HCT116 (cell line): Measurements from ENCODE around the gene OVOL3.

Experiments used
- CEBPB ChIP-seq: IDR thresholded peaks from 2 replicates; pipeline ENCODE4 v1.6.1; 2012; ENCODE audit warnings: low read depth
- EGR1 ChIP-seq: IDR thresholded peaks from 2 replicates; pipeline ENCODE4 v1.6.1; 2012; ENCODE audit warnings: low read depth
- EZH2 ChIP-seq: fragments of 200-600 bp; sonication (generic); IDR thresholded peaks from 2 replicates; pipeline ENCODE4 v1.6.1; 2017; ENCODE audit warnings: antibody characterized with exemption, mixed run types
- EZH2phosphoT487 ChIP-seq: fragments of 200-600 bp; IDR thresholded peaks from 2 replicates; pipeline ENCODE4 v1.6.1; 2018; ENCODE audit warnings: antibody characterized with exemption, borderline replicate concordance
- JUND ChIP-seq: IDR thresholded peaks from 2 replicates; pipeline ENCODE4 v1.6.1; 2012
- POLR2A ChIP-seq: IDR thresholded peaks from 2 replicates; pipeline ENCODE4 v1.7.0; 2011; ENCODE audit warnings: borderline replicate concordance; ENCODE audit not compliant: insufficient read depth, insufficient read length; ENCODE audit errors: extremely low read depth
- POLR2AphosphoS5 ChIP-seq: IDR thresholded peaks from 2 replicates; pipeline ENCODE4 v1.6.1; 2011; ENCODE audit warnings: mild to moderate bottlenecking, low read depth, low read length, moderate library complexity
- RAD21 ChIP-seq: IDR thresholded peaks from 2 replicates; pipeline ENCODE4 v1.6.1; 2012; ENCODE audit warnings: low read depth, mild to moderate bottlenecking
- SIN3A ChIP-seq: IDR thresholded peaks from 2 replicates; pipeline ENCODE4 v1.6.1; 2012; ENCODE audit warnings: low read depth
- SP1 ChIP-seq: IDR thresholded peaks from 2 replicates; pipeline ENCODE4 v1.6.1; 2012; ENCODE audit warnings: low read depth
- TF ChIP-seq, protein P1 (sequence below), 3 experiments: fragments of 200-600 bp in 1 of 3; sonication (generic) in 1 of 3; IDR thresholded peaks in 2 of 3; conservative IDR thresholded peaks in 1 of 3; 2 replicates each; pipeline ENCODE4 v1.5.1; 2012 to 2017; ENCODE audit warnings: low read depth in 2 of 3, low read length in 2 of 3, antibody characterized with exemption in 1 of 3, borderline replicate concordance in 1 of 3, control low read depth in 1 of 3, mild to moderate bottlenecking in 1 of 3, mixed read lengths in 1 of 3, mixed run types in 1 of 3, moderate library complexity in 1 of 3; ENCODE audit not compliant: insufficient read depth in 1 of 3
- TF ChIP-seq, protein P2 (sequence below): IDR thresholded peaks from 2 replicates; pipeline ENCODE4 v1.6.1; 2012
- TF ChIP-seq, protein P3 (sequence below): IDR thresholded peaks from 2 replicates; pipeline ENCODE4 v1.6.1; 2012; ENCODE audit warnings: low read depth

DNA sequence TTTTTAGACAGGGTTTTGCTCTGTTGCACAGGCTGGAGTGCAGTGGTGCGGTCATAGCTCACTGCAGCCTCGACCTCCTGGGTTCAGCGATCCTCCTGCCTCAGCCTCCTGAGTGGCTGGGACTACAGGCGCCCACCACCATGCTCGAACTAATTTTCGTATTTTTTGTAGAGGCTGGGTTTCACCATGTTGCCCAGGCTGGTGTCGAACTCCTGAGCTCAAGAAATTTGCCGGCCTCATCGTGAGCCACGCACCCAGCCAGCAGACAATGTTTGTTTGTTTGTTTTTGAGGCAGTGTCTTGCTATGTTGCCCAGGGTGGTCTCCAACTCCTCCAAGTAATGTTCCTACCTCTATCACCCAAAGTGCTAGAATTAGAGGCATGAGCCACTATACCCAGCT, 42.2 kb downstream of the OVOL3 start:
- TF ChIP-seq, protein P1, sequence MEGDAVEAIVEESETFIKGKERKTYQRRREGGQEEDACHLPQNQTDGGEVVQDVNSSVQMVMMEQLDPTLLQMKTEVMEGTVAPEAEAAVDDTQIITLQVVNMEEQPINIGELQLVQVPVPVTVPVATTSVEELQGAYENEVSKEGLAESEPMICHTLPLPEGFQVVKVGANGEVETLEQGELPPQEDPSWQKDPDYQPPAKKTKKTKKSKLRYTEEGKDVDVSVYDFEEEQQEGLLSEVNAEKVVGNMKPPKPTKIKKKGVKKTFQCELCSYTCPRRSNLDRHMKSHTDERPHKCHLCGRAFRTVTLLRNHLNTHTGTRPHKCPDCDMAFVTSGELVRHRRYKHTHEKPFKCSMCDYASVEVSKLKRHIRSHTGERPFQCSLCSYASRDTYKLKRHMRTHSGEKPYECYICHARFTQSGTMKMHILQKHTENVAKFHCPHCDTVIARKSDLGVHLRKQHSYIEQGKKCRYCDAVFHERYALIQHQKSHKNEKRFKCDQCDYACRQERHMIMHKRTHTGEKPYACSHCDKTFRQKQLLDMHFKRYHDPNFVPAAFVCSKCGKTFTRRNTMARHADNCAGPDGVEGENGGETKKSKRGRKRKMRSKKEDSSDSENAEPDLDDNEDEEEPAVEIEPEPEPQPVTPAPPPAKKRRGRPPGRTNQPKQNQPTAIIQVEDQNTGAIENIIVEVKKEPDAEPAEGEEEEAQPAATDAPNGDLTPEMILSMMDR (IDR thresholded peaks at IDR 0.05 in 2 of 3, conservative IDR thresholded peaks at IDR 0.05 in 1 of 3; ENCODE audit: borderline replicate concordance in 1 of 3, insufficient read depth in 1 of 3, low read depth in 2 of 3, low read length in 2 of 3): no peak
- TF ChIP-seq EZH2 (no peak), EGR1 (no peak), SP1 (no peak), POLR2AphosphoS5 (no peak), POLR2A (no peak), RAD21 (no peak), EZH2phosphoT487 (no peak), CEBPB (no peak), JUND (no peak), SIN3A (no peak)
- TF ChIP-seq, protein P2, sequence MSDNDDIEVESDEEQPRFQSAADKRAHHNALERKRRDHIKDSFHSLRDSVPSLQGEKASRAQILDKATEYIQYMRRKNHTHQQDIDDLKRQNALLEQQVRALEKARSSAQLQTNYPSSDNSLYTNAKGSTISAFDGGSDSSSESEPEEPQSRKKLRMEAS: no peak
- TF ChIP-seq, protein P3, sequence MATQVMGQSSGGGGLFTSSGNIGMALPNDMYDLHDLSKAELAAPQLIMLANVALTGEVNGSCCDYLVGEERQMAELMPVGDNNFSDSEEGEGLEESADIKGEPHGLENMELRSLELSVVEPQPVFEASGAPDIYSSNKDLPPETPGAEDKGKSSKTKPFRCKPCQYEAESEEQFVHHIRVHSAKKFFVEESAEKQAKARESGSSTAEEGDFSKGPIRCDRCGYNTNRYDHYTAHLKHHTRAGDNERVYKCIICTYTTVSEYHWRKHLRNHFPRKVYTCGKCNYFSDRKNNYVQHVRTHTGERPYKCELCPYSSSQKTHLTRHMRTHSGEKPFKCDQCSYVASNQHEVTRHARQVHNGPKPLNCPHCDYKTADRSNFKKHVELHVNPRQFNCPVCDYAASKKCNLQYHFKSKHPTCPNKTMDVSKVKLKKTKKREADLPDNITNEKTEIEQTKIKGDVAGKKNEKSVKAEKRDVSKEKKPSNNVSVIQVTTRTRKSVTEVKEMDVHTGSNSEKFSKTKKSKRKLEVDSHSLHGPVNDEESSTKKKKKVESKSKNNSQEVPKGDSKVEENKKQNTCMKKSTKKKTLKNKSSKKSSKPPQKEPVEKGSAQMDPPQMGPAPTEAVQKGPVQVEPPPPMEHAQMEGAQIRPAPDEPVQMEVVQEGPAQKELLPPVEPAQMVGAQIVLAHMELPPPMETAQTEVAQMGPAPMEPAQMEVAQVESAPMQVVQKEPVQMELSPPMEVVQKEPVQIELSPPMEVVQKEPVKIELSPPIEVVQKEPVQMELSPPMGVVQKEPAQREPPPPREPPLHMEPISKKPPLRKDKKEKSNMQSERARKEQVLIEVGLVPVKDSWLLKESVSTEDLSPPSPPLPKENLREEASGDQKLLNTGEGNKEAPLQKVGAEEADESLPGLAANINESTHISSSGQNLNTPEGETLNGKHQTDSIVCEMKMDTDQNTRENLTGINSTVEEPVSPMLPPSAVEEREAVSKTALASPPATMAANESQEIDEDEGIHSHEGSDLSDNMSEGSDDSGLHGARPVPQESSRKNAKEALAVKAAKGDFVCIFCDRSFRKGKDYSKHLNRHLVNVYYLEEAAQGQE: no peak
